Endothelial cell of umbilical vein (primary cell): Measurements from ENCODE around the gene B3GNT7.

Experiments
- CTCF ChIP-seq, 2 donors: IDR thresholded peaks; 1 replicate in 1 of 2; 2 replicates in 1 of 2; pipeline ENCODE4 v1.5.1; 2011; ENCODE audit warnings: low read length in 2 of 2, mild to moderate bottlenecking in 2 of 2, moderate library complexity in 2 of 2, control low read depth in 1 of 2, inconsistent platforms in 1 of 2, low read depth in 1 of 2; ENCODE audit not compliant: insufficient read depth in 1 of 2; ENCODE audit errors: extremely low read depth in 1 of 2
- EZH2 ChIP-seq: IDR thresholded peaks from 2 replicates; pipeline ENCODE4 v1.6.1; 2012; ENCODE audit warnings: borderline replicate concordance, low read depth, mild to moderate bottlenecking, moderate library complexity, low read length, inconsistent platforms; ENCODE audit not compliant: severe bottlenecking
- GATA2 ChIP-seq: IDR thresholded peaks from 2 replicates; pipeline ENCODE4 v1.7.0; 2011; ENCODE audit warnings: low read depth, mild to moderate bottlenecking, moderate library complexity, mixed read lengths, low read length; ENCODE audit not compliant: insufficient read length, insufficient read depth
- JUN ChIP-seq: IDR thresholded peaks from 2 replicates; pipeline ENCODE4 v1.6.1; 2011; ENCODE audit warnings: borderline replicate concordance, low read depth; ENCODE audit not compliant: insufficient read length, insufficient read depth
- MAX ChIP-seq: IDR thresholded peaks from 2 replicates; pipeline ENCODE4 v1.6.1; 2011; ENCODE audit not compliant: insufficient read depth, insufficient read length
- MYC ChIP-seq: IDR thresholded peaks from one replicate; pipeline ENCODE4 v1.6.1; 2011; ENCODE audit warnings: mild to moderate bottlenecking, low read depth, low read length
- POLR2A ChIP-seq: IDR thresholded peaks from 2 replicates; pipeline ENCODE4 v1.6.1; 2012; ENCODE audit warnings: low read depth, mild to moderate bottlenecking, control low read depth, low read length
- POLR2AphosphoS5 ChIP-seq: IDR thresholded peaks from 2 replicates; pipeline ENCODE4 v1.6.1; 2012; ENCODE audit warnings: low read depth, mild to moderate bottlenecking, control low read depth, low read length, moderate library complexity; ENCODE audit not compliant: insufficient read depth

GRCh38 chr2:231370429-231370748, 25.1 kb upstream of the B3GNT7 start:
- TF ChIP-seq CTCF (IDR thresholded peaks at IDR 0.05; ENCODE audit: extremely low read depth in 1 of 2, insufficient read depth in 1 of 2, low read depth in 1 of 2, low read length in 2 of 2): no peak
- no peak for TF ChIP-seq MAX
- no peak for TF ChIP-seq EZH2
- TF ChIP-seq POLR2AphosphoS5: no peak
- TF ChIP-seq MYC: no peak
- no peak for TF ChIP-seq POLR2A
- TF ChIP-seq JUN: no peak
- no peak for TF ChIP-seq GATA2
